Spleen (tissue), 11 donors: Measurements from ENCODE around the gene HUNK. TPM values are rescaled to one million over a fixed set of nuclear protein-coding genes. Genes with fewer than 3 reads are reported as not detected.

ENCODE experiments used
- DNase-seq: peaks from one replicate; pipeline ENCODE4 v3.0.0-alpha.2; 2020
- H3K27ac ChIP-seq, 8 donors: fragments of 200-600 bp; sonication (generic) in 7 of 8; 1 replicate in 4 of 8; 2 replicates in 4 of 8; pipeline versions ENCODE4 v1.5.0 to v1.8.0; 2016 to 2021; ENCODE audit warnings: inconsistent platforms in 4 of 8, mild to moderate bottlenecking in 4 of 8, moderate library complexity in 1 of 8
- H3K27me3 ChIP-seq, 7 donors: fragments of 200-600 bp; sonication (generic) in 6 of 7; replicated peaks in 1 of 7; 1 replicate in 4 of 7; 2 replicates in 3 of 7; pipeline versions ENCODE4 v1.5.0 to v1.8.0; 2016 to 2021; ENCODE audit warnings: inconsistent platforms in 3 of 7, mild to moderate bottlenecking in 1 of 7
- H3K36me3 ChIP-seq, 6 donors: fragments of 200-600 bp; sonication (generic) in 5 of 6; 1 replicate in 4 of 6; 2 replicates in 2 of 6; pipeline versions ENCODE4 v1.5.0 to v1.8.0; 2016 to 2021; ENCODE audit warnings: inconsistent platforms in 2 of 6
- H3K4me1 ChIP-seq, 6 donors: fragments of 200-600 bp; sonication (generic) in 5 of 6; 1 replicate in 3 of 6; 2 replicates in 3 of 6; pipeline versions ENCODE4 v1.5.0 to v1.8.0; 2016 to 2021; ENCODE audit warnings: inconsistent platforms in 3 of 6
- H3K4me3 ChIP-seq, 8 donors: fragments of 200-600 bp; sonication (generic) in 7 of 8; 1 replicate in 4 of 8; 2 replicates in 4 of 8; pipeline versions ENCODE4 v1.5.0 to v1.8.0; 2016 to 2021; ENCODE audit warnings: inconsistent platforms in 4 of 8, mild to moderate bottlenecking in 4 of 8, moderate library complexity in 2 of 8
- H3K9me3 ChIP-seq, 8 donors: fragments of 200-600 bp; sonication (generic) in 7 of 8; 1 replicate in 4 of 8; 2 replicates in 4 of 8; pipeline versions ENCODE4 v1.5.0 to v1.8.0; 2016 to 2021; ENCODE audit warnings: inconsistent platforms in 4 of 8
- CTCF ChIP-seq, 11 experiments: fragments of 200-600 bp in 7 of 11; fragments of 450-650 bp in 4 of 11; sonication (generic) in 4 of 11; IDR thresholded peaks in 8 of 11; conservative IDR thresholded peaks in 3 of 11; 1 replicate in 7 of 11; 2 replicates in 4 of 11; pipeline versions ENCODE4 v1.4.0 to v1.8.0; 2016 to 2021; ENCODE audit warnings: antibody characterized with exemption in 11 of 11, inconsistent platforms in 4 of 11, mild to moderate bottlenecking in 1 of 11
- POLR2A ChIP-seq, 3 donors: fragments of 450-650 bp; IDR thresholded peaks; one replicate each; pipeline ENCODE4 v1.5.1; 2017; ENCODE audit warnings: antibody characterized with exemption in 3 of 3, mild to moderate bottlenecking in 1 of 3
- POLR2AphosphoS5 ChIP-seq, 3 donors: sonication (generic); formaldehyde crosslinking; IDR thresholded peaks; one replicate each; pipeline ENCODE4 v1.5.1; 2017; ENCODE audit warnings: antibody characterized with exemption in 3 of 3
- WGBS, 5 donors: extraction: QIAGEN DNeasy Blood & Tissue Kit in 3 of 5; methylation state at CpG; one replicate each; pipeline versions ENCODE4 v1.1.5 to v1.1.7; 2013 to 2018; 5-methylcytosine and 5-hydroxymethylcytosine counted together
- intact Hi-C: fragments of 100-400 bp; cut with DNase I; formaldehyde crosslinking; loops from one replicate; pipeline ENCODE4 v1.15.0; 2023; ENCODE audit warnings: low total_unique reads
- polyA plus RNA-seq, 3 donors: library from polyadenylated mRNA; stranded (reverse); fragments of 200-250 nt; gene quantifications; one replicate each; pipeline ENCODE4 v1.2.1, GENCODE V29; 2013
- total RNA-seq, 7 donors: library from RNA; depleted of rRNA in 3 of 7; stranded (reverse); fragments of >200 nt in 3 of 7; fragmentation: NEBNext Ultra II Directional in 4 of 7; extraction: Animal tissue kit (Norgen Biotek cat#: 25700) in 4 of 7; gene quantifications; one replicate each; pipeline versions ENCODE4 v1.1.0 to v1.2.1, GENCODE V29; 2016 to 2021
- donor health status: healthy with polysubstance abuse.
- donor health status: DM: no; HTN: no; CAD: no; lungs with moderate emphysema.
- donor health status: DM: no; HTN: no; CAD: no.
- donor health status: Bipolar disorder and iron deficiency.
- donor health status: healthy.
- donor health status: DM: no; HTN: no; CAD: no.
- donor health status: DM: yes; HTN: yes; CAD: no.

Gene HUNK
- total and polyA plus RNA-seq, 10 donors: 0.06 to 0.41 (median 0.14) TPM; not detected in 3

GRCh38 chr21:32015461-32016139 is 142.8 kb downstream of the HUNK start:
- H3K4me3 ChIP-seq: no peak overlapping the region
- H3K4me1 ChIP-seq: no peaks in the 10 kb centered on the region
- peaks cover 0 to 9% (median 0%) of the 10 kb centered on the region in 8 donors for H3K9me3 ChIP-seq
- DNase-seq: no peak
- no peak overlapping the region for H3K27ac ChIP-seq
- no peak for TF ChIP-seq CTCF (IDR thresholded peaks at IDR 0.05 in 8 of 11, conservative IDR thresholded peaks at IDR 0.05 in 3 of 11)
- no peak for TF ChIP-seq POLR2AphosphoS5 (IDR thresholded peaks at IDR 0.05)
- TF ChIP-seq POLR2A (IDR thresholded peaks at IDR 0.05): no peak
- H3K27me3 ChIP-seq: peaks cover 0 to 4% (median 0%) of the 10 kb centered on the region in 7 donors
- WGBS, 5 donors: 62 to 74% (median 69%) methylated on average over 7 of the region's 7 CpGs
- no peaks in the 10 kb centered on the region for H3K36me3 ChIP-seq
- intact Hi-C loops: no loop called here

GRCh38 chr21:32018381-32018780 is 145.6 kb downstream of the HUNK start:
- Histone ChIP-seq H3K36me3 (no peaks in the 10 kb centered on the region), H3K27ac (no peak overlapping the region), H3K4me3 (no peak overlapping the region), H3K9me3 (no peaks in the 10 kb centered on the region), H3K27me3 (no peaks in the 10 kb centered on the region), H3K4me1 (no peaks in the 10 kb centered on the region)
- TF ChIP-seq POLR2A (IDR thresholded peaks at IDR 0.05) (no peak), POLR2AphosphoS5 (IDR thresholded peaks at IDR 0.05) (no peak), CTCF (IDR thresholded peaks at IDR 0.05 in 8 of 11, conservative IDR thresholded peaks at IDR 0.05 in 3 of 11) (no peak)
- 71 to 92% (median 85%) methylated on average over 3 of the region's 3 CpGs for WGBS, 5 donors
- no peak for DNase-seq
- intact Hi-C loops: no loop called here

- no peak for TF ChIP-seq CTCF (IDR thresholded peaks at IDR 0.05 in 8 of 11, conservative IDR thresholded peaks at IDR 0.05 in 3 of 11)
- TF ChIP-seq POLR2A (IDR thresholded peaks at IDR 0.05): no peak
- TF ChIP-seq POLR2AphosphoS5 (IDR thresholded peaks at IDR 0.05): no peak
- Histone ChIP-seq H3K4me1 (no peaks in the 10 kb centered on the region), H3K9me3 (no peaks in the 10 kb centered on the region), H3K36me3 (no peaks in the 10 kb centered on the region), H3K4me3 (no peak overlapping the region), H3K27ac (no peak overlapping the region), H3K27me3 (no peaks in the 10 kb centered on the region)
- intact Hi-C loops: no loop called here
- WGBS, 5 donors: 60 to 75% (median 69%) methylated on average over 5 of the region's 5 CpGs
- DNase-seq: no peak
Observed at GRCh38 chr21:32020564-32020963, 147.7 kb downstream of the HUNK start.

GRCh38 chr21:32021319-32021994 is 148.6 kb downstream of the HUNK start:
- H3K9me3 ChIP-seq: no peaks in the 10 kb centered on the region
- no peaks in the 10 kb centered on the region for H3K36me3 ChIP-seq
- no peaks in the 10 kb centered on the region for H3K27me3 ChIP-seq
- WGBS, 5 donors: 83 to 90% (median 85%) methylated on average over 10 to 12 of the region's 12 CpGs
- DNase-seq: no peak
- intact Hi-C loops: no loop called here
- no peak for TF ChIP-seq POLR2AphosphoS5 (IDR thresholded peaks at IDR 0.05)
- no peak for TF ChIP-seq POLR2A (IDR thresholded peaks at IDR 0.05)
- no peak for TF ChIP-seq CTCF (IDR thresholded peaks at IDR 0.05 in 8 of 11, conservative IDR thresholded peaks at IDR 0.05 in 3 of 11)
- no peak overlapping the region for H3K4me3 ChIP-seq
- H3K27ac ChIP-seq: no peak overlapping the region
- H3K4me1 ChIP-seq: no peaks in the 10 kb centered on the region
